HEK293 (cell line): ENCODE data around the gene NYNRIN.

ENCODE experiments used
- BCL11A ChIP-seq: fragments of 450-650 bp; formaldehyde crosslinking; IDR thresholded peaks from 2 replicates; pipeline ENCODE4 v1.5.1; 2016; ENCODE audit warnings: low read depth, missing biosample characterization, missing genetic modification characterization
- BCL11B ChIP-seq: fragments of 450-650 bp; formaldehyde crosslinking; IDR thresholded peaks from 2 replicates; pipeline ENCODE4 v1.5.1; 2016; ENCODE audit warnings: low read depth, missing biosample characterization, missing genetic modification characterization
- GFI1B ChIP-seq: fragments of 450-650 bp; formaldehyde crosslinking; IDR thresholded peaks from 2 replicates; pipeline ENCODE4 v1.5.1; 2016; ENCODE audit warnings: missing biosample characterization, missing genetic modification characterization
- GLI4 ChIP-seq: fragments of 450-650 bp; formaldehyde crosslinking; IDR thresholded peaks from 2 replicates; pipeline ENCODE4 v1.5.1; 2016; ENCODE audit warnings: missing biosample characterization, missing genetic modification characterization
- KLF1 ChIP-seq: fragments of 450-650 bp; formaldehyde crosslinking; IDR thresholded peaks from 2 replicates; pipeline ENCODE4 v1.5.1; 2016; ENCODE audit warnings: missing biosample characterization, missing genetic modification characterization
- KLF16 ChIP-seq: fragments of 450-650 bp; formaldehyde crosslinking; IDR thresholded peaks from 2 replicates; pipeline ENCODE4 v1.5.1; 2017; ENCODE audit warnings: missing biosample characterization, missing genetic modification characterization
- MZF1 ChIP-seq: fragments of 450-650 bp; formaldehyde crosslinking; IDR thresholded peaks from 2 replicates; pipeline ENCODE4 v1.5.1; 2017; ENCODE audit warnings: missing biosample characterization, missing genetic modification characterization, borderline replicate concordance
- OVOL3 ChIP-seq: fragments of 450-650 bp; formaldehyde crosslinking; IDR thresholded peaks from 2 replicates; pipeline ENCODE4 v1.5.1; 2016; ENCODE audit warnings: missing biosample characterization, missing genetic modification characterization
- RBAK ChIP-seq: fragments of 450-650 bp; formaldehyde crosslinking; IDR thresholded peaks from 2 replicates; pipeline ENCODE4 v1.5.1; 2016; ENCODE audit warnings: missing biosample characterization, missing genetic modification characterization
- SETDB1 ChIP-seq: IDR thresholded peaks from one replicate; pipeline ENCODE4 v1.6.1; 2017; ENCODE audit warnings: mild to moderate bottlenecking, low read length, moderate library complexity, mixed read lengths; ENCODE audit not compliant: insufficient read length
- SP7 ChIP-seq: fragments of 450-650 bp; formaldehyde crosslinking; IDR thresholded peaks from 2 replicates; pipeline ENCODE4 v1.5.1; 2016; ENCODE audit warnings: missing biosample characterization, missing genetic modification characterization
- ZBTB1 ChIP-seq: fragments of 450-650 bp; formaldehyde crosslinking; IDR thresholded peaks from 2 replicates; pipeline ENCODE4 v1.5.1; 2016; ENCODE audit warnings: missing biosample characterization, missing genetic modification characterization
- ZBTB7A ChIP-seq: fragments of 450-650 bp; formaldehyde crosslinking; IDR thresholded peaks from 2 replicates; pipeline ENCODE4 v1.5.1; 2016; ENCODE audit warnings: low read depth, missing biosample characterization, missing genetic modification characterization
- ZEB2 ChIP-seq: fragments of 450-650 bp; formaldehyde crosslinking; IDR thresholded peaks from 2 replicates; pipeline ENCODE4 v1.5.1; 2016; ENCODE audit warnings: missing biosample characterization, missing genetic modification characterization
- ZNF138 ChIP-seq: fragments of 450-650 bp; formaldehyde crosslinking; IDR thresholded peaks from 2 replicates; pipeline ENCODE4 v1.5.1; 2016; ENCODE audit warnings: missing biosample characterization, missing genetic modification characterization, borderline replicate concordance
- ZNF157 ChIP-seq: fragments of 450-650 bp; formaldehyde crosslinking; IDR thresholded peaks from 2 replicates; pipeline ENCODE4 v1.5.1; 2016; ENCODE audit warnings: missing biosample characterization, missing genetic modification characterization
- ZNF174 ChIP-seq: fragments of 450-650 bp; formaldehyde crosslinking; IDR thresholded peaks from 2 replicates; pipeline ENCODE4 v1.5.0; 2017; ENCODE audit warnings: missing biosample characterization, mild to moderate bottlenecking, missing genetic modification characterization
- ZNF223 ChIP-seq: fragments of 450-650 bp; formaldehyde crosslinking; IDR thresholded peaks from 2 replicates; pipeline ENCODE4 v1.5.1; 2016; ENCODE audit warnings: missing biosample characterization, missing genetic modification characterization
- ZNF248 ChIP-seq: fragments of 450-650 bp; formaldehyde crosslinking; IDR thresholded peaks from 2 replicates; pipeline ENCODE4 v1.5.1; 2017; ENCODE audit warnings: missing biosample characterization, missing genetic modification characterization
- ZNF341 ChIP-seq: fragments of 450-650 bp; formaldehyde crosslinking; IDR thresholded peaks from 2 replicates; pipeline ENCODE4; 2016; ENCODE audit warnings: low read depth, missing biosample characterization, missing genetic modification characterization
- ZNF404 ChIP-seq: fragments of 450-650 bp; formaldehyde crosslinking; IDR thresholded peaks from 2 replicates; pipeline ENCODE4 v1.5.1; 2017; ENCODE audit warnings: missing biosample characterization, missing genetic modification characterization
- ZNF416 ChIP-seq: fragments of 450-650 bp; formaldehyde crosslinking; IDR thresholded peaks from 2 replicates; pipeline ENCODE4 v1.5.1; 2016; ENCODE audit warnings: missing biosample characterization, missing genetic modification characterization
- ZNF426 ChIP-seq: fragments of 450-650 bp; formaldehyde crosslinking; IDR thresholded peaks from 2 replicates; pipeline ENCODE4 v1.5.1; 2017; ENCODE audit warnings: missing biosample characterization, missing genetic modification characterization, mild to moderate bottlenecking, inconsistent platforms, moderate library complexity
- ZNF433 ChIP-seq: fragments of 450-650 bp; formaldehyde crosslinking; IDR thresholded peaks from 2 replicates; pipeline ENCODE4 v1.5.1; 2016; ENCODE audit warnings: missing biosample characterization, missing genetic modification characterization, low read depth
- ZNF501 ChIP-seq: fragments of 450-650 bp; formaldehyde crosslinking; IDR thresholded peaks from 2 replicates; pipeline ENCODE4 v1.5.1; 2016; ENCODE audit warnings: missing biosample characterization, missing genetic modification characterization
- ZNF510 ChIP-seq: fragments of 450-650 bp; formaldehyde crosslinking; IDR thresholded peaks from 2 replicates; pipeline ENCODE4 v1.5.1; 2018; ENCODE audit warnings: mild to moderate bottlenecking, missing genetic modification characterization, missing biosample characterization; ENCODE audit not compliant: insufficient replicate concordance
- ZNF513 ChIP-seq: fragments of 450-650 bp; IDR thresholded peaks from 2 replicates; pipeline ENCODE4 v1.5.1; 2018; ENCODE audit warnings: missing biosample characterization, missing genetic modification characterization
- ZNF521 ChIP-seq: fragments of 450-650 bp; formaldehyde crosslinking; IDR thresholded peaks from 2 replicates; pipeline ENCODE4 v1.5.1; 2017; ENCODE audit warnings: missing biosample characterization, mild to moderate bottlenecking, missing genetic modification characterization
- ZNF623 ChIP-seq: fragments of 450-650 bp; formaldehyde crosslinking; IDR thresholded peaks from 2 replicates; pipeline ENCODE4 v1.5.1; 2016; ENCODE audit warnings: missing biosample characterization, missing genetic modification characterization
- ZNF768 ChIP-seq: fragments of 450-650 bp; formaldehyde crosslinking; IDR thresholded peaks from 2 replicates; pipeline ENCODE4 v1.5.1; 2018; ENCODE audit warnings: missing biosample characterization, mild to moderate bottlenecking, missing genetic modification characterization
- ZSCAN23 ChIP-seq: fragments of 450-650 bp; formaldehyde crosslinking; IDR thresholded peaks from 2 replicates; pipeline ENCODE4 v1.5.1; 2016; ENCODE audit warnings: missing biosample characterization, missing genetic modification characterization
- TF ChIP-seq, protein P1 (sequence below): fragments of 450-650 bp; formaldehyde crosslinking; optimal IDR thresholded peaks from 2 replicates; pipeline ENCODE3; 2016; ENCODE audit warnings: missing biosample characterization, mild to moderate bottlenecking, missing genetic modification characterization
- TF ChIP-seq, protein P2 (sequence below): fragments of 450-650 bp; formaldehyde crosslinking; IDR thresholded peaks from 2 replicates; pipeline ENCODE4 v1.5.1; 2017; ENCODE audit warnings: missing biosample characterization, missing genetic modification characterization
- TF ChIP-seq, protein P3 (sequence below): fragments of 450-650 bp; formaldehyde crosslinking; IDR thresholded peaks from 2 replicates; pipeline ENCODE4 v1.5.1; 2016; ENCODE audit warnings: missing biosample characterization, missing genetic modification characterization

The NYNRIN gene

GRCh38 chr14:24463884-24464785 lies 65.3 kb downstream of the NYNRIN start (continued):
- TF ChIP-seq ZNF513 (tag by site-specific recombination) (no peak), ZNF248 (tag by site-specific recombination) (no peak), ZNF404 (no peak), SP7 (tag by site-specific recombination) (no peak), GLI4 (tag by site-specific recombination) (no peak), BCL11B (tag by site-specific recombination) (no peak), KLF1 (tag by site-specific recombination) (no peak), ZNF768 (tag by site-specific recombination) (no peak), ZNF138 (no peak), ZSCAN23 (tag by site-specific recombination) (no peak), ZNF426 (tag by site-specific recombination) (no peak), ZNF521 (no peak), RBAK (tag by site-specific recombination) (no peak), GFI1B (tag by site-specific recombination) (no peak), ZEB2 (no peak), ZNF433 (no peak), SETDB1 (no peak), MZF1 (tag by site-specific recombination) (no peak), ZBTB7A (no peak), ZNF174 (tag by site-specific recombination) (no peak), OVOL3 (tag by site-specific recombination) (no peak), KLF16 (tag by site-specific recombination) (no peak), ZNF416 (tag by site-specific recombination) (no peak), ZNF223 (tag by site-specific recombination) (no peak), ZNF157 (no peak), BCL11A (tag by site-specific recombination) (no peak), ZNF501 (no peak), ZNF510 (tag by site-specific recombination) (no peak), ZBTB1 (tag by site-specific recombination) (no peak), ZNF623 (no peak), ZNF341 (tag by site-specific recombination) (no peak)
- TF ChIP-seq, protein P1, sequence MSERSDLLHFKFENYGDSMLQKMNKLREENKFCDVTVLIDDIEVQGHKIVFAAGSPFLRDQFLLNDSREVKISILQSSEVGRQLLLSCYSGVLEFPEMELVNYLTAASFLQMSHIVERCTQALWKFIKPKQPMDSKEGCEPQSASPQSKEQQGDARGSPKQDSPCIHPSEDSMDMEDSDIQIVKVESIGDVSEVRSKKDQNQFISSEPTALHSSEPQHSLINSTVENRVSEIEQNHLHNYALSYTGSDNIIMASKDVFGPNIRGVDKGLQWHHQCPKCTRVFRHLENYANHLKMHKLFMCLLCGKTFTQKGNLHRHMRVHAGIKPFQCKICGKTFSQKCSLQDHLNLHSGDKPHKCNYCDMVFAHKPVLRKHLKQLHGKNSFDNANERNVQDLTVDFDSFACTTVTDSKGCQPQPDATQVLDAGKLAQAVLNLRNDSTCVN = no peak
- TF ChIP-seq, protein P2, sequence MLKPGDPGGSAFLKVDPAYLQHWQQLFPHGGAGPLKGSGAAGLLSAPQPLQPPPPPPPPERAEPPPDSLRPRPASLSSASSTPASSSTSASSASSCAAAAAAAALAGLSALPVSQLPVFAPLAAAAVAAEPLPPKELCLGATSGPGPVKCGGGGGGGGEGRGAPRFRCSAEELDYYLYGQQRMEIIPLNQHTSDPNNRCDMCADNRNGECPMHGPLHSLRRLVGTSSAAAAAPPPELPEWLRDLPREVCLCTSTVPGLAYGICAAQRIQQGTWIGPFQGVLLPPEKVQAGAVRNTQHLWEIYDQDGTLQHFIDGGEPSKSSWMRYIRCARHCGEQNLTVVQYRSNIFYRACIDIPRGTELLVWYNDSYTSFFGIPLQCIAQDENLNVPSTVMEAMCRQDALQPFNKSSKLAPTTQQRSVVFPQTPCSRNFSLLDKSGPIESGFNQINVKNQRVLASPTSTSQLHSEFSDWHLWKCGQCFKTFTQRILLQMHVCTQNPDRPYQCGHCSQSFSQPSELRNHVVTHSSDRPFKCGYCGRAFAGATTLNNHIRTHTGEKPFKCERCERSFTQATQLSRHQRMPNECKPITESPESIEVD (tag by site-specific recombination) = peak; percentile 39; the same call in 1 of the 2 replicates
- TF ChIP-seq, protein P3, sequence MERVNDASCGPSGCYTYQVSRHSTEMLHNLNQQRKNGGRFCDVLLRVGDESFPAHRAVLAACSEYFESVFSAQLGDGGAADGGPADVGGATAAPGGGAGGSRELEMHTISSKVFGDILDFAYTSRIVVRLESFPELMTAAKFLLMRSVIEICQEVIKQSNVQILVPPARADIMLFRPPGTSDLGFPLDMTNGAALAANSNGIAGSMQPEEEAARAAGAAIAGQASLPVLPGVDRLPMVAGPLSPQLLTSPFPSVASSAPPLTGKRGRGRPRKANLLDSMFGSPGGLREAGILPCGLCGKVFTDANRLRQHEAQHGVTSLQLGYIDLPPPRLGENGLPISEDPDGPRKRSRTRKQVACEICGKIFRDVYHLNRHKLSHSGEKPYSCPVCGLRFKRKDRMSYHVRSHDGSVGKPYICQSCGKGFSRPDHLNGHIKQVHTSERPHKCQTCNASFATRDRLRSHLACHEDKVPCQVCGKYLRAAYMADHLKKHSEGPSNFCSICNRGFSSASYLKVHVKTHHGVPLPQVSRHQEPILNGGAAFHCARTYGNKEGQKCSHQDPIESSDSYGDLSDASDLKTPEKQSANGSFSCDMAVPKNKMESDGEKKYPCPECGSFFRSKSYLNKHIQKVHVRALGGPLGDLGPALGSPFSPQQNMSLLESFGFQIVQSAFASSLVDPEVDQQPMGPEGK (tag by site-specific recombination) = no peak
